ENCODE results near the gene KCNN2. TPM values are rescaled to one million over a fixed set of nuclear protein-coding genes. Genes with fewer than 3 reads are reported as not detected.

The KCNN2 gene
- total RNA-seq, 3 donors from 2014 or later: 0.16 to 0.33 TPM; not detected in 1

- no peaks in the 10 kb centered on the region for H3K27me3 ChIP-seq
- no peak overlapping the region for H3K4me3 ChIP-seq
- H3K27ac ChIP-seq: no peak overlapping the region
- no peak for TF ChIP-seq POLR2AphosphoS5 (IDR thresholded peaks at IDR 0.05)
- TF ChIP-seq POLR2A (IDR thresholded peaks at IDR 0.05): no peak
- TF ChIP-seq CTCF (IDR thresholded peaks at IDR 0.05): no peak
- DNase-seq (ENCODE audit: low spot score in 2 of 2): no peak
- intact Hi-C loops (cut with DNase I; ENCODE audit: low total_unique reads): no loop called here
- no peaks in the 10 kb centered on the region for H3K36me3 ChIP-seq
- no peaks in the 10 kb centered on the region for H3K4me1 ChIP-seq
- no peaks in the 10 kb centered on the region for H3K9me3 ChIP-seq
These were observed 33.9 kb upstream of the KCNN2 start for GRCh38 chr5:114327987-114328386.

- no peak overlapping the region for H3K27ac ChIP-seq
- H3K9me3 ChIP-seq: no peaks in the 10 kb centered on the region
- no peak overlapping the region for H3K4me3 ChIP-seq
- no peak for DNase-seq (ENCODE audit: low spot score in 2 of 2)
- H3K27me3 ChIP-seq: no peaks in the 10 kb centered on the region
- H3K36me3 ChIP-seq: no peaks in the 10 kb centered on the region
- intact Hi-C loops (cut with DNase I; ENCODE audit: low total_unique reads): no loop called here
- TF ChIP-seq POLR2A (IDR thresholded peaks at IDR 0.05) (no peak), POLR2AphosphoS5 (IDR thresholded peaks at IDR 0.05) (no peak), CTCF (IDR thresholded peaks at IDR 0.05) (no peak)
- H3K4me1 ChIP-seq: no peaks in the 10 kb centered on the region
These were observed 30.8 kb upstream of the KCNN2 start for GRCh38 chr5:114330916-114331531.

GRCh38 chr5:114332493-114332892 is 29.4 kb upstream of the KCNN2 start:
- H3K4me1 ChIP-seq: no peaks in the 10 kb centered on the region
- DNase-seq (ENCODE audit: low spot score in 2 of 2): no peak
- H3K27me3 ChIP-seq: no peaks in the 10 kb centered on the region
- H3K9me3 ChIP-seq: no peaks in the 10 kb centered on the region
- intact Hi-C loops (cut with DNase I; ENCODE audit: low total_unique reads): no loop called here
- H3K36me3 ChIP-seq: no peaks in the 10 kb centered on the region
- H3K4me3 ChIP-seq: no peak overlapping the region
- TF ChIP-seq POLR2AphosphoS5 (IDR thresholded peaks at IDR 0.05) (no peak), CTCF (IDR thresholded peaks at IDR 0.05) (no peak), POLR2A (IDR thresholded peaks at IDR 0.05) (no peak)
- H3K27ac ChIP-seq: no peak overlapping the region

- intact Hi-C loops (cut with DNase I; ENCODE audit: low total_unique reads): no loop called here
- TF ChIP-seq CTCF (IDR thresholded peaks at IDR 0.05): no peak
- no peak for TF ChIP-seq POLR2AphosphoS5 (IDR thresholded peaks at IDR 0.05)
- no peak for TF ChIP-seq POLR2A (IDR thresholded peaks at IDR 0.05)
- no peak for DNase-seq (ENCODE audit: low spot score in 2 of 2)
- Histone ChIP-seq H3K4me3 (no peak overlapping the region), H3K27me3 (no peaks in the 10 kb centered on the region), H3K36me3 (no peaks in the 10 kb centered on the region), H3K27ac (no peak overlapping the region), H3K9me3 (no peaks in the 10 kb centered on the region), H3K4me1 (no peaks in the 10 kb centered on the region)
These were observed 28.9 kb upstream of the KCNN2 start for GRCh38 chr5:114332925-114333324.

GRCh38 chr5:114335391-114335790 is 26.5 kb upstream of the KCNN2 start:
- no peak for DNase-seq (ENCODE audit: low spot score in 2 of 2)
- H3K4me1 ChIP-seq: no peaks in the 10 kb centered on the region
- H3K27ac ChIP-seq: no peak overlapping the region
- H3K36me3 ChIP-seq: no peaks in the 10 kb centered on the region
- H3K9me3 ChIP-seq: peaks cover 0 to 12% of the 10 kb centered on the region in 2 donors
- no peaks in the 10 kb centered on the region for H3K27me3 ChIP-seq
- no peak for TF ChIP-seq POLR2A (IDR thresholded peaks at IDR 0.05)
- TF ChIP-seq POLR2AphosphoS5 (IDR thresholded peaks at IDR 0.05): no peak
- TF ChIP-seq CTCF (IDR thresholded peaks at IDR 0.05): no peak
- intact Hi-C loops (cut with DNase I; ENCODE audit: low total_unique reads): no loop called here
- H3K4me3 ChIP-seq: no peak overlapping the region

Measured in breast epithelium (tissue), 4 donors.